Measurements from ENCODE around the gene AFG3L2.

Gene AFG3L2

DNA sequence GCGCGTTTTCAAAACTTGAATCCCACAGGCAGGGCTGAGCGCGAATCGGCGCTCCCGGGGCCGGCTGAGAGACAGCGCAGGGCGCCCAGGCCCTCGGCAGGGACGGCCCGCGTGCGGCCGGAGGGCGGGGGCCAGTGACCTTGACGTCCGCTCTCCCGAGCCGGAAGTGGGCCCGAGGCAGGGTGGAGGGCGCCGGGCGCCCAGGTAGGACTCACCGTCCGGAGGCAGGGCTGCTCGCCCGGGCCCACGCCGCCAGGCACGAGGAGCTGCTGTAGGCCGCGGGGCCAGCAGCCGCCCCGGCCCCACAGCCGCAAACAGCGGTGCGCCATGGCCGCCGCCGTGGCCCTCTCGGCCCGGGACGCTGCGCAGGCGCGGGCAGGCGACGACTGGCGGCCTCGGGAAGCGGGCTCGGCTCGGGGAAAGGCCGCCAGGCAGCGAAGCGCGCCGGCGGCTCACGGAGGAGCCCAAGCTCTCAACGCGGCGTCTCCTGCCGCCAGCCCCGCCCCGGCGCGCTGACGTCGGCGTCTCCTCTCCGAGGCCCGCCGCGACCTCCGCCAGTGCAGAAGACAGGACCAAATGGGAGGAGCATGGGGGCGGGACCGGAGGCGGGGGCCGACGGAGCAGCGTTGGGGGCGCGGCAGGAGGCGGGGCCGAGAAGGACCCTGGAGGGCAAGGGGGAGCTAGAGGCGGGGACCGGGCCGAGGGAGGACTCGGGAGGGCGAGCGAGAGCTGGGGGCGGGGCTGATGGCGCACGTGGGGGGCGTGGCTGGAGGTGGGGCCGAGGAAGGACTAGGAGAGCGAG, at the start of gene AFG3L2:
Gene AFG3L2, minus strand, starts transcription at position 474 of the 802 bp plus-strand sequence. Its CDS starts 145 bp downstream, at position 329.
- Histone ChIP-seq H3K4me3 (ENCODE audit: low read depth, low read length) (peak within 1 kb of the TSS; percentile 91), H3K9ac (ENCODE audit: low read depth, low read length) (peak within 1 kb of the TSS; percentile 94)

GRCh38 chr18:12424252-12424651, 47.2 kb upstream of the AFG3L2 start:
- H3K27me3 ChIP-seq (ENCODE audit: control insufficient read depth, insufficient read depth, low read length), result no peaks in the 10 kb centered on the region
- H3K27ac ChIP-seq (ENCODE audit: low read depth, low read length), result no peak overlapping the region
- no peak overlapping the region for H3K4me3 ChIP-seq (ENCODE audit: low read depth, low read length)
- H3K9me3 ChIP-seq (ENCODE audit: control insufficient read depth, insufficient read depth, low read length), result peaks cover 8% of the 10 kb centered on the region; the same call in 1 of the 2 replicates
- H3K9ac ChIP-seq (ENCODE audit: low read depth, low read length), result no peak overlapping the region
- peaks cover 8% of the 10 kb centered on the region for H3K4me1 ChIP-seq (ENCODE audit: control insufficient read depth, insufficient read depth, low read length)
- peaks cover 20% of the 10 kb centered on the region for H3K36me3 ChIP-seq (ENCODE audit: control insufficient read depth, insufficient read depth, low read length)

More for the DNA sequence above, at the start of gene AFG3L2:
- Histone ChIP-seq H3K9me3 (ENCODE audit: control insufficient read depth, insufficient read depth, low read length) (no peaks in the 10 kb centered on the region), H3K27ac (ENCODE audit: low read depth, low read length) (peak within 1 kb of the TSS; percentile 99), H3K36me3 (ENCODE audit: control insufficient read depth, insufficient read depth, low read length) (no peaks in the 10 kb centered on the region), H3K4me1 (ENCODE audit: control insufficient read depth, insufficient read depth, low read length) (peaks cover 21% of the 10 kb centered on the region), H3K27me3 (ENCODE audit: control insufficient read depth, insufficient read depth, low read length) (no peaks in the 10 kb centered on the region)

DNA sequence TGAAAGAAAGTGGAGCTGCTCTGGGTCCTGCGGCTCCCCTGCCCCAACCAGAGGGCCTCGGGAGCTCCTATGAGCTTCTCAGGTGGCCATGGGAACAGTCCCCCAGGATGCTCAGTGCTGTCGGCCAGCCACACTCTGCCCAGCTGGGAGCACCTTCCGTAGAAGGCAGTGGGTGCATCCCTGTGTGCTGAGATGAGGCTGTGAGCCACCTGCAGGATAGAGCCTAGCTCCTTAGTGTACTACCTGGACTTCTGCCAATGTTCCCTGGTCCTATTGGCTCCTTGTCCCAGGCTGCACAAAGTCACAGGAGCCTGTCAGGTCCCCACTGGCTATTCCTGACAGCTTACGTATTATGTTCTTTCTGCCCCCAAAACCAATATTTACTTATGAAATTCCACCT, 46.8 kb upstream of the AFG3L2 start:
- no peak overlapping the region for H3K9ac ChIP-seq (ENCODE audit: low read depth, low read length)
- H3K9me3 ChIP-seq (ENCODE audit: control insufficient read depth, insufficient read depth, low read length), result peaks cover 8% of the 10 kb centered on the region; the same call in 1 of the 2 replicates
- H3K27ac ChIP-seq (ENCODE audit: low read depth, low read length), result no peak overlapping the region
- no peak overlapping the region for H3K4me3 ChIP-seq (ENCODE audit: low read depth, low read length)
- peaks cover 20% of the 10 kb centered on the region for H3K36me3 ChIP-seq (ENCODE audit: control insufficient read depth, insufficient read depth, low read length)
- no peaks in the 10 kb centered on the region for H3K27me3 ChIP-seq (ENCODE audit: control insufficient read depth, insufficient read depth, low read length)
- peaks cover 8% of the 10 kb centered on the region for H3K4me1 ChIP-seq (ENCODE audit: control insufficient read depth, insufficient read depth, low read length)

- peaks cover 8% of the 10 kb centered on the region for H3K4me1 ChIP-seq (ENCODE audit: control insufficient read depth, insufficient read depth, low read length)
- peaks cover 20% of the 10 kb centered on the region for H3K36me3 ChIP-seq (ENCODE audit: control insufficient read depth, insufficient read depth, low read length)
- H3K4me3 ChIP-seq (ENCODE audit: low read depth, low read length), result no peak overlapping the region
- H3K9ac ChIP-seq (ENCODE audit: low read depth, low read length), result no peak overlapping the region
- H3K9me3 ChIP-seq (ENCODE audit: control insufficient read depth, insufficient read depth, low read length), result peaks cover 8% of the 10 kb centered on the region; the same call in 1 of the 2 replicates
- no peak overlapping the region for H3K27ac ChIP-seq (ENCODE audit: low read depth, low read length)
- H3K27me3 ChIP-seq (ENCODE audit: control insufficient read depth, insufficient read depth, low read length), result no peaks in the 10 kb centered on the region
These were observed 46.4 kb upstream of the AFG3L2 start for GRCh38 chr18:12423393-12423792.

- H3K9ac ChIP-seq (ENCODE audit: low read depth, low read length), result no peak overlapping the region
These were observed 45.9 kb upstream of the AFG3L2 start for GRCh38 chr18:12422936-12423335.

DNA sequence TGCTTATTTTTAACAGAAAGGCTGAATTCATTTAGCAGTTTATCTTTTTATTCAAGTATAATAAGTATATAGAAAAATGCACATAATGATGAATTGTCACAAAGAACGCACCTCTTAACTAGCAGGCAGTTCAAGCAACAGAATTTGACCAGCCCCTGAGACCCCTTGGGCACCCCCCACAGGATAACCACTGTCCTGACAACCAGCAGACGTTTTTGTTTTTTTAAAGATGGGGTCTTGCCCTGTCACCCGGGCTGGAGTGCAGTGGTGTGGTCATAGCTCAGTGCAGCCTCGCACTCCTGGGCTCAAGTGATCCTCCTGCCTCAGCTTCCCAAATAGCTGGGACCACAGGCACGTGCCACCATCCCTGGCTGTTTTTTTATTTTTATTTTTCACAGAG, 44.7 kb upstream of the AFG3L2 start:
- Histone ChIP-seq H3K4me3 (ENCODE audit: low read depth, low read length) (peak overlapping the region; percentile 56; the same call in 1 of the 2 replicates), H3K9me3 (ENCODE audit: control insufficient read depth, insufficient read depth, low read length) (peaks cover 2% of the 10 kb centered on the region; the same call in 1 of the 2 replicates), H3K36me3 (ENCODE audit: control insufficient read depth, insufficient read depth, low read length) (peaks cover 6% of the 10 kb centered on the region), H3K4me1 (ENCODE audit: control insufficient read depth, insufficient read depth, low read length) (peaks cover 8% of the 10 kb centered on the region), H3K9ac (ENCODE audit: low read depth, low read length) (no peak overlapping the region), H3K27me3 (ENCODE audit: control insufficient read depth, insufficient read depth, low read length) (no peaks in the 10 kb centered on the region), H3K27ac (ENCODE audit: low read depth, low read length) (no peak overlapping the region)

More at GRCh38 chr18:12422936-12423335, 45.9 kb upstream of the AFG3L2 start:
- Histone ChIP-seq H3K36me3 (ENCODE audit: control insufficient read depth, insufficient read depth, low read length) (peaks cover 17% of the 10 kb centered on the region), H3K4me1 (ENCODE audit: control insufficient read depth, insufficient read depth, low read length) (peaks cover 8% of the 10 kb centered on the region), H3K4me3 (ENCODE audit: low read depth, low read length) (no peak overlapping the region), H3K27ac (ENCODE audit: low read depth, low read length) (no peak overlapping the region), H3K27me3 (ENCODE audit: control insufficient read depth, insufficient read depth, low read length) (no peaks in the 10 kb centered on the region), H3K9me3 (ENCODE audit: control insufficient read depth, insufficient read depth, low read length) (peaks cover 8% of the 10 kb centered on the region; the same call in 1 of the 2 replicates)

- Histone ChIP-seq H3K9me3 (ENCODE audit: control insufficient read depth, insufficient read depth, low read length) (no peaks in the 10 kb centered on the region), H3K27me3 (ENCODE audit: control insufficient read depth, insufficient read depth, low read length) (no peaks in the 10 kb centered on the region), H3K4me3 (ENCODE audit: low read depth, low read length) (peak overlapping the region; percentile 56; the same call in 1 of the 2 replicates), H3K36me3 (ENCODE audit: control insufficient read depth, insufficient read depth, low read length) (peaks cover 4% of the 10 kb centered on the region; the same call in 1 of the 2 replicates), H3K4me1 (ENCODE audit: control insufficient read depth, insufficient read depth, low read length) (peaks cover 11% of the 10 kb centered on the region), H3K9ac (ENCODE audit: low read depth, low read length) (no peak overlapping the region), H3K27ac (ENCODE audit: low read depth, low read length) (no peak overlapping the region)
These were observed 43.9 kb upstream of the AFG3L2 start for GRCh38 chr18:12420821-12421421.

- Histone ChIP-seq H3K36me3 (ENCODE audit: control insufficient read depth, insufficient read depth, low read length) (no peaks in the 10 kb centered on the region), H3K4me1 (ENCODE audit: control insufficient read depth, insufficient read depth, low read length) (peaks cover 17% of the 10 kb centered on the region), H3K9me3 (ENCODE audit: control insufficient read depth, insufficient read depth, low read length) (no peaks in the 10 kb centered on the region), H3K27me3 (ENCODE audit: control insufficient read depth, insufficient read depth, low read length) (no peaks in the 10 kb centered on the region), H3K9ac (ENCODE audit: low read depth, low read length) (no peak overlapping the region), H3K4me3 (ENCODE audit: low read depth, low read length) (no peak overlapping the region), H3K27ac (ENCODE audit: low read depth, low read length) (no peak overlapping the region)
These were observed 40.7 kb upstream of the AFG3L2 start for GRCh38 chr18:12417687-12418086.

GRCh38 chr18:12416098-12416729, 39.2 kb upstream of the AFG3L2 start:
- H3K9ac ChIP-seq (ENCODE audit: low read depth, low read length), result no peak overlapping the region
- no peak overlapping the region for H3K4me3 ChIP-seq (ENCODE audit: low read depth, low read length)
- peak overlapping the region; percentile 58 for H3K27ac ChIP-seq (ENCODE audit: low read depth, low read length)
- H3K4me1 ChIP-seq (ENCODE audit: control insufficient read depth, insufficient read depth, low read length), result peaks cover 13% of the 10 kb centered on the region
- H3K9me3 ChIP-seq (ENCODE audit: control insufficient read depth, insufficient read depth, low read length), result no peaks in the 10 kb centered on the region
- H3K27me3 ChIP-seq (ENCODE audit: control insufficient read depth, insufficient read depth, low read length), result no peaks in the 10 kb centered on the region
- H3K36me3 ChIP-seq (ENCODE audit: control insufficient read depth, insufficient read depth, low read length), result no peaks in the 10 kb centered on the region

DNA sequence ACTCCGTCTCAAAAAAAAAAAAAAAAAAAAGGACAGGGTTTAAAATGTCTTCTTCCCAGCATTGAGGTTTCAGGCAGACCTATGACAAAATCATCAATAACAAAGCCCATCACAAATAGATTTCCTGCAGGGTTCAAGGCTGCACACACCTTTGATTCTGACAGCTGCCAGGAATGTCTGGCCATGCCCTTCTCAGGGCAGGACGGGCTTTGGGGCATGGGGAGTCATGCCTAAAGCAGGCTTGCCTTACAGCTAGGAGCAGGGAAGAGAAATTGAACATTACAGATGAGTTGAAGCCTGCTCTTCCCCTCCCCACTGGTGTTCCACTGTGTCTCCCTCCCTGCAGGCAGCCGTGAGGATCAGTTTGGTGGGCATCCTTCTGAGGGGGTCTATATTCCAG, 34.4 kb upstream of the AFG3L2 start:
- Histone ChIP-seq H3K27me3 (ENCODE audit: control insufficient read depth, insufficient read depth, low read length) (peaks cover 14% of the 10 kb centered on the region), H3K9ac (ENCODE audit: low read depth, low read length) (no peak overlapping the region), H3K4me1 (ENCODE audit: control insufficient read depth, insufficient read depth, low read length) (peaks cover 14% of the 10 kb centered on the region)

More for the DNA sequence above, 34.4 kb upstream of the AFG3L2 start:
- Histone ChIP-seq H3K36me3 (ENCODE audit: control insufficient read depth, insufficient read depth, low read length) (no peaks in the 10 kb centered on the region), H3K27ac (ENCODE audit: low read depth, low read length) (no peak overlapping the region), H3K4me3 (ENCODE audit: low read depth, low read length) (no peak overlapping the region), H3K9me3 (ENCODE audit: control insufficient read depth, insufficient read depth, low read length) (no peaks in the 10 kb centered on the region)
